GM12878 (cell line): Measurements from ENCODE around the gene REL. TPM values are rescaled to one million over a fixed set of nuclear protein-coding genes. Genes with fewer than 3 reads are reported as not detected.

Source experiments
- ATAC-seq: fragments of 200-7000 bp; cut with Tn5 transposase; 3 replicates; pipeline ENCODE4 v1.9.1; 2020; ENCODE audit warnings: mild to moderate bottlenecking, moderate library complexity
- BruUV-seq: library from RNA; stranded (reverse); fragments of 400-500 nt; replicated peaks from 2 replicates; lab custom pipeline; 2021; lab: Mats Ljungman, UMichigan
- CTCF ChIA-PET: fragments of 300-600 bp; sonication (Branson Sonifier 250); formaldehyde crosslinking; extraction: SDS; loops from one replicate; lab custom pipeline; 2021; ENCODE audit warnings: inconsistent platforms; lab: Yijun Ruan, JAX
- POLR2A ChIA-PET: fragments of 350-600 bp; formaldehyde crosslinking; extraction: SDS; loops from one replicate; lab custom pipeline; 2021; ENCODE audit warnings: inconsistent platforms; lab: Charles Lee
- RAD21 ChIA-PET: fragments of 300-600 bp; sonication (Branson Sonifier 250); formaldehyde crosslinking; loops from one replicate; lab custom pipeline; 2023; ENCODE audit warnings: antibody characterized with exemption; ENCODE audit not compliant: unreplicated experiment; lab: Charles Lee
- SMC1A ChIA-PET: fragments of 300-600 bp; sonication (Branson Sonifier 250); formaldehyde crosslinking; loops from one replicate; lab custom pipeline; 2023; ENCODE audit not compliant: unreplicated experiment, uncharacterized antibody; lab: Charles Lee
- DNase-seq: peaks from one replicate; pipeline ENCODE4 v3.0.0-alpha.2; 2011; ENCODE audit warnings: low read depth, low spot score
- FAIRE-seq: peaks from 3 replicates; lab custom pipeline; 2011; peaks lifted over from hg19 to GRCh38; lab: Jason Lieb, UNC
- H2AFZ ChIP-seq: 2 replicates; pipeline ENCODE4 v1.6.0; 2011; ENCODE audit warnings: low read depth, low read length, control low read depth; ENCODE audit not compliant: control insufficient read depth
- H3K27ac ChIP-seq: 2 replicates; pipeline ENCODE4 v1.5.1; 2011; ENCODE audit warnings: control low read depth; ENCODE audit not compliant: control insufficient read depth, insufficient read depth
- H3K27me3 ChIP-seq, 2 experiments: replicated peaks in 1 of 2; 2 replicates each; pipeline versions ENCODE4 v1.6.0 to v1.6.1; 2011; ENCODE audit warnings: low read length in 1 of 2; ENCODE audit not compliant: control insufficient read depth in 2 of 2, insufficient read depth in 2 of 2
- H3K36me3 ChIP-seq, 2 experiments: 2 replicates each; pipeline ENCODE4 v1.5.1; 2011; ENCODE audit warnings: low read length in 1 of 2; ENCODE audit not compliant: control insufficient read depth in 2 of 2, insufficient read depth in 2 of 2
- H3K4me1 ChIP-seq: 2 replicates; pipeline ENCODE4 v1.6.1; 2011; ENCODE audit warnings: mild to moderate bottlenecking, low read length, moderate library complexity, mixed read lengths; ENCODE audit not compliant: control insufficient read depth, insufficient read depth
- H3K4me2 ChIP-seq: 2 replicates; pipeline ENCODE4 v1.6.0; 2011; ENCODE audit warnings: control low read depth; ENCODE audit not compliant: control insufficient read depth, insufficient read depth
- H3K4me3 ChIP-seq: fragments of 200-600 bp; sonication (generic); 2 replicates; pipeline ENCODE4 v1.5.1; 2016
- H3K79me2 ChIP-seq: 2 replicates; pipeline ENCODE4 v1.6.0; 2011; ENCODE audit warnings: low read length; ENCODE audit not compliant: control insufficient read depth, insufficient read depth
- H3K9ac ChIP-seq: 2 replicates; pipeline ENCODE4 v1.8.0; 2011; ENCODE audit warnings: low read length, control low read depth, mixed read lengths; ENCODE audit not compliant: control insufficient read depth, insufficient read depth
- H3K9me3 ChIP-seq: replicated peaks from 3 replicates; pipeline ENCODE4 v1.5.1; 2011; ENCODE audit warnings: mild to moderate bottlenecking, low read length; ENCODE audit not compliant: control insufficient read depth, insufficient read depth
- H4K20me1 ChIP-seq: 2 replicates; pipeline ENCODE4 v1.6.0; 2011; ENCODE audit not compliant: control insufficient read depth, insufficient read depth
- EED ChIP-seq: sonication (generic); IDR thresholded peaks from 2 replicates; pipeline ENCODE4 v1.6.1; 2016; ENCODE audit warnings: antibody characterized with exemption, low read depth
- FOS ChIP-seq: IDR thresholded peaks from 3 replicates; pipeline ENCODE4 v1.6.1; 2011; ENCODE audit warnings: borderline replicate concordance; ENCODE audit not compliant: insufficient read length; ENCODE audit errors: extremely low read depth
- FOXK2 ChIP-seq: fragments of 450-650 bp; IDR thresholded peaks from 2 replicates; pipeline ENCODE4 v1.6.1; 2017; ENCODE audit warnings: mild to moderate bottlenecking, moderate library complexity
- HCFC1 ChIP-seq: fragments of 150-350 bp; IDR thresholded peaks from 2 replicates; pipeline ENCODE4 v1.6.1; 2014; ENCODE audit warnings: low read length
- IKZF2 ChIP-seq, 2 experiments: fragments of 450-650 bp; IDR thresholded peaks; 2 replicates each; pipeline ENCODE4 v1.6.1; 2017; ENCODE audit warnings: mild to moderate bottlenecking in 2 of 2, moderate library complexity in 2 of 2
- LARP7 ChIP-seq: fragments of 450-650 bp; IDR thresholded peaks from 2 replicates; pipeline ENCODE4 v1.6.1; 2017; ENCODE audit warnings: mild to moderate bottlenecking
- MTA3 ChIP-seq: IDR thresholded peaks from 2 replicates; pipeline ENCODE4 v1.6.1; 2012; ENCODE audit warnings: low read length, inconsistent platforms, borderline replicate concordance
- PAX5 ChIP-seq: IDR thresholded peaks from 2 replicates; pipeline ENCODE4 v1.6.1; 2011; ENCODE audit warnings: low read depth, low read length, borderline replicate concordance
- RFX5 ChIP-seq: IDR thresholded peaks from 2 replicates; pipeline ENCODE4 v1.6.1; 2011; ENCODE audit warnings: low read depth, low read length, improper control_type of control experiment
- STAT3 ChIP-seq: IDR thresholded peaks from 2 replicates; pipeline ENCODE4 v1.6.1; 2011; ENCODE audit warnings: low read depth, low read length, improper control_type of control experiment
- YY1 ChIP-seq: IDR thresholded peaks from 2 replicates; pipeline ENCODE4 v1.6.1; 2011; ENCODE audit warnings: low read depth, mild to moderate bottlenecking, low read length
- ZNF24 ChIP-seq: fragments of 450-650 bp; IDR thresholded peaks from 2 replicates; pipeline ENCODE4 v1.6.1; 2017; ENCODE audit warnings: antibody characterized with exemption, mild to moderate bottlenecking
- WGBS: methylation state at CpG from one replicate; pipeline ENCODE4 v1.1.6; 2016; ENCODE audit warnings: low lambda C conversion rate; ENCODE audit not compliant: insufficient replicate concordance, insufficient coverage; ENCODE audit errors: missing lambda C conversion rate; 5-methylcytosine and 5-hydroxymethylcytosine counted together
- in situ Hi-C: fragments of 300-500 bp; cut with MboI; formaldehyde crosslinking; loops from 9 replicates; pipeline ENCODE4 v1.14.3; 2018; ENCODE audit warnings: mixed read lengths
- intact Hi-C: fragments of 100-400 bp; cut with micrococcal nuclease; formaldehyde crosslinking; loops from one replicate; pipeline ENCODE4 v1.14.2; 2022; ENCODE audit not compliant: unreplicated experiment
- polyA plus RNA-seq, 11 experiments: library from polyadenylated mRNA; depleted of rRNA in 4 of 11; unstranded in 6 of 11; stranded (reverse) in 5 of 11; fragments of >200 nt; fragmentation: Nextera tagmentation in 4 of 11; fragmentation: Illumina TruSeq in 1 of 11; extraction: Ambion mirVana in 4 of 11; extraction: Trizol in 1 of 11; gene quantifications; 1 replicate in 1 of 11; 2 replicates in 10 of 11; pipeline versions ENCODE4 v1.2.1 to v1.2.3, GENCODE V29; 2011 to 2016; ENCODE audit warnings: inconsistent platforms in 2 of 11, missing spikeins in 2 of 11, low read depth in 1 of 11
- total RNA-seq, 4 experiments: library from RNA; depleted of rRNA in 3 of 4; stranded (reverse); fragments of >200 nt in 3 of 4; fragmentation: Illumina TruSeq in 1 of 4; extraction: Trizol in 1 of 4; gene quantifications; 2 replicates each; pipeline versions ENCODE4 v1.2.1 to v1.2.3, GENCODE V29; 2013 to 2021

The REL gene
- total and polyA plus RNA-seq, 10 of the 15 experiments (the other 5 are each of a cell fraction or from before 2014, with no cell fraction given) = 6.3 to 52.4 (median 26.6) TPM

DNA sequence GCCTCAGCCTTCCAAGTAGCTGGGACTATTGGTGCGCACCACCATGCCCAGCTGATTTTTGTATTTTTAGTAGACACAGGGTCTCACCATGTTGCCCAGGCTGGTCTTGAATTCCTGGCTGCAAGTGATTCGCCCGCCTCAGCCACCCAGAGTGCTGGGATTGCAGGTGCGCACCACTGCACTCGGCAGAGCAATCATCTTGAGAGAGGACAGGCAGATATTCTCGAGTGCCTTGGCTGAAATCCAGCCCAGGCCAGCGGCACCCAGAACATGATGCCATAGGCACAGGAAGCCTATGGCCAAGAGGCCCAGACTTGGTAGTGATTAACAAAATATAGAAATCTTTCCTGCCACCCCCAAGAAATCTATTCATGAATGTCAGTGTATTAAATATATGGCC is 78.1 kb downstream of the REL start:
- in situ Hi-C loops = no loop called here

DNA sequence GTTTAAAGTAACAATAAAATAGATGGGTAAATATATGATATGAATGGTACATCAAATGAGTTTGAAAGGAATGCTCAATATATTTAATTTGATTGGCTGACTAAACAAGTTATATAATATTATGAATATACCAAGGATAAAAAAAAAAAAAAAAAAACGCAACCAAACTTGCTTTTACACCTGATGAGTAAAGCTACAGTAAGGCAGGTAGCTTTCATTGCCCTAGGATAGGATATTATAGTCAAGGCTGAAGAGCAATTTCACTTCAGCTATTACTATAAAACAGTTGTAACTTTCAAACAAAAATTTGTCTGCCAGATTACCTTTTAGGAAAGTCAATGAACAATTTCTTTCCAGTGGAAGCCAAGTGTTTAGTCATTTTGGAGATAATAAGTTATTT is 79.3 kb downstream of the REL start:
- H3K4me1 ChIP-seq = peaks cover 6% of the 10 kb centered on the region; the same call in 1 of the 2 replicates
- no peak for ATAC-seq
- H3K4me3 ChIP-seq = no peak overlapping the region
- no peak for FAIRE-seq
- TF ChIP-seq FOS (no peak), PAX5 (no peak), IKZF2 (IDR thresholded peaks at IDR 0.05) (no peak), LARP7 (no peak)
- TF ChIP-seq, all 136 proteins: peak for 0
- H3K9me3 ChIP-seq = no peaks in the 10 kb centered on the region; the same call in 2 of the 3 replicates
- H4K20me1 ChIP-seq = no peaks in the 10 kb centered on the region
- no peak overlapping the region for H3K27ac ChIP-seq
- RAD21 ChIA-PET = interaction anchor here (0.9 kb wide), 1 partner anchor 38 kb away, joined by 4 read pairs; no protein-coding TSS in a partner anchor
- DNase-seq = no peak
- no TSS peak for BruUV-seq
- no peaks in the 10 kb centered on the region for H3K79me2 ChIP-seq
- POLR2A ChIA-PET = interaction anchor here (0.6 to 1.2 kb wide), 2 partner anchors 58 to 69 kb away, joined by 3 read pairs; no protein-coding TSS in a partner anchor
- peaks cover 0 to 15% of the 10 kb centered on the region in 2 experiments; a peak in 2 of 4 replicates for H3K36me3 ChIP-seq
- in situ Hi-C loops = no loop called here
- H3K27me3 ChIP-seq = no peaks in the 10 kb centered on the region
- intact Hi-C loops = no loop called here
- H3K9ac ChIP-seq = no peak overlapping the region
- H2AFZ ChIP-seq = no peak overlapping the region
- H3K4me2 ChIP-seq = no peak overlapping the region
- CTCF ChIA-PET = interaction anchor here (1.0 kb wide), 1 partner anchor 38 kb away, joined by 3 read pairs; no protein-coding TSS in a partner anchor
- 100% methylated on average over 1 of the region's 1 CpG for WGBS
- SMC1A ChIA-PET = interaction anchor here (0.6 to 1.0 kb wide), 2 partner anchors 49 to 155 kb away, joined by 3 read pairs; no protein-coding TSS in a partner anchor

More for the DNA sequence above, 78.1 kb downstream of the REL start:
- H2AFZ ChIP-seq = no peak overlapping the region
- intact Hi-C loops = no loop called here
- H3K9ac ChIP-seq = no peak overlapping the region
- 98% methylated on average over 7 of the region's 7 CpGs for WGBS
- peaks cover 0 to 15% of the 10 kb centered on the region in 2 experiments; a peak in 2 of 4 replicates for H3K36me3 ChIP-seq
- ChIA-PET SMC1A (interaction anchor here (1.2 to 1.8 kb wide), 2 partner anchors 12 to 39 kb away, joined by 4 read pairs; no protein-coding TSS in a partner anchor), CTCF (no interaction called here), POLR2A (no interaction called here), RAD21 (no interaction called here)
- FAIRE-seq = no peak
- no peak overlapping the region for H3K4me2 ChIP-seq
- no peak for ATAC-seq
- TF ChIP-seq ZNF24 (no peak), PAX5 (no peak), FOXK2 (no peak), RFX5 (no peak), EED (no peak), YY1 (no peak), MTA3 (no peak), STAT3 (no peak), HCFC1 (no peak)
- no peaks in the 10 kb centered on the region for H4K20me1 ChIP-seq
- no TSS peak for BruUV-seq
- no peaks in the 10 kb centered on the region for H3K79me2 ChIP-seq
- H3K27me3 ChIP-seq = no peaks in the 10 kb centered on the region
- no peak overlapping the region for H3K4me3 ChIP-seq
- no peaks in the 10 kb centered on the region for H3K4me1 ChIP-seq
- DNase-seq = no peak
- no peak overlapping the region for H3K27ac ChIP-seq
- H3K9me3 ChIP-seq = no peaks in the 10 kb centered on the region
